Stimulated activated CD8-positive, alpha-beta memory T cell treated with anti-CD3 and anti-CD28 coated beads, Interleukin-2, amount 100 ng/mL, for 1 hour (primary cell): ENCODE data around the gene HIBADH.
"Not testable (repeated sequence)": the region's sequence is repeated elsewhere in the genome, so short reads cannot be mapped to it uniquely, and the experiment has no call there.

Experiments
- DNase-seq, 2 donors: peaks; one replicate each; pipeline ENCODE4 v3.0.0-alpha.2; 2020; ENCODE audit warnings: low read depth in 2 of 2

HIBADH gene

DNA sequence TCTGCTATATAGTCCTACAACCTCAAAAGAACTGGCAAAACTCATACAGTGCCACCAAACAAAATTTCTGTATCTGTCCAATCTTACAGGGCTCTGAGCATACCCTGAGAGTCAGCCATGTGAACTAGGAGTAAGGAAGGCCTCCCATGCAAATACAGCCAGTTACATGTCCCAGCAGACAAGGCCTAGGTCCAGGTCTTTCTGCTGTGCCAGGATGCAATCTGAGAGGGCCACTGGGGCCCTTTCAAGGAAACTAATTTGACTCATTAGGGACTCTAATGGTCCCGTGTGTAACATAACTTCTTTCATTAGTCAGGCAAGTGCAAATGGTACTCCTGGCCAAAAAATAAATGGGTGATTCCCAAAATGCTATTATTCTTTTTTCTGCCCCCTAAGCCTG, 17.9 kb upstream of the HIBADH start:
- DNase-seq = no peak

DNA sequence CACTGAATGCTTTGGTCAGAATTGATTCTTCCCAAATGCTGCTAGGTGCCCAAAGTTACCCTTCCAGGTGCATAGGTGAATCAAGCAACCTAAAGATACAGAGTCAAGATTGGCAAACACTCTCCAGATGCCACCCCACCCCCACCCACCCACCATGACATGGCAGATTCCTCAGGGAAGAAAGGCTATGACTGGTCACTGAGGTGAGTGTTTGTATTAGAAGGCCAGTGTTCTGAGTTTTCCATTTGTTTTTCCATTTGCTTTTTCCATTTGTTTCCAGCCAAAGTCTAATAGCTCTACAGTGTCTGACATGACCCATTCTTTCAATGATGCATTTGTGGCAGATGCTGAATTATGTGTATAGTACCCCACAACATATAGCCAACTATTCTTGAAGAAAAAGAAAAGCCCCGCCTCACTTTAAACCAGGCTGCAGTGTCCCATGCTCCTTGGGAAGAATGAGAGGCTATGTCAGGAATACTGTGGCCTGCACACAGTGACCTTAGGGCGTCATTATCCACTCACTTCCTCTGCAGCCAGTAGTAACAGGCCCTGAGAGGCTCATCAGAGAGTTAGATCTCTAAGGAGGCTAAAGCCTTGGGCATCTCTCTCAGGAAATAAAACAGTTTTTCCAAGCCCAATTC, 16.1 kb upstream of the HIBADH start:
- no peak for DNase-seq

DNA sequence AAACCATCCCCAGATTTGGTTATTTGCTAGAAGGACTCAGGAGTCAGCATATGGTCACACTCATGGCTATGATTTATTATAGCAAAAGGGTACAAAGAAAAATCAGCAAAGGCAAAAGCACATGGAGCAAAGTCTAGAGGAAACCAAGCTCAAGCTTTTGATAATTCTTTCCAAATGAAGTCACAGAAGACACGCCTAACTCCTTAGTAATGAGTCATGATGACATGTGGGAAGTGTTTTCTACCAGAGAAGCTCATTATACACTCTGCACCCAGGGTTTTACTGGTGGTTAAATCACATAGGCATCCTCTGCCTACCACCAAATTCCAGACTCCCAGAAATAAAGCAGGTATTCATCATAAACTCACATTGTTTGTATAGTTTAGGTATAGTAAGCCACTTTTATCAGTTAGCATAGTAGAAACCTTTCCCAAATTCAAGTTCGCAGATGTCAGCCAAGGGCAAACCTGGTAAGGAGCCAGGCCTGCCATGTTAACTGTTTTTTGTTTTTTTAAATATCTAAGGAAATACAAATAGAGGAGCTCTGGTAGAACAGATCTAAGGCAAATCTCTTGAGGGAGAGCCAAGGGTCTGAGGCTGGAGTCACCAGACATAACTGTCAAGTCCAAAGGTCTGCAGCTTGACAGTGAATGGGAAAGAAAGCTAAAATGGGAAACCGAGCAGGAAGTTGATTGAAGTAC, 15.4 kb upstream of the HIBADH start:
- DNase-seq = no peak

DNA sequence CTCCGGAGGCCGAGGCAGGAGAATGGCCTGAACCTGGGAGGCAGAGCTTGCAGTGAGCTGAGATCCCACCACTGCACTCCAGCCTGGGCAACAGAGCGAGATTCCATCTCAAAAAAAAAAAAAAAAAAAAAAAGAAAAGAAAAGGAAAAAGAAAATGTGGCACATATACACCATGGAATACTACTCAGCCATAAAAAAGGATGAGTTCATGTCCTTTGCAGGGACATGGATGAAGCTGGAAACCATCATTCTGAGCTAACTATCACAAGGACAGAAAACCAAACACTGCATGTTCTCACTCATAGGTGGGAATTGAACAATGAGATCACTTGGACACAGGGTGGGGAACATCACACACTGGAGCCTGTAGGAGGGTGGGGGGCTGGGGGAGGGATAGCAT, 11.4 kb upstream of the HIBADH start:
- not testable (repeated sequence) for DNase-seq

DNA sequence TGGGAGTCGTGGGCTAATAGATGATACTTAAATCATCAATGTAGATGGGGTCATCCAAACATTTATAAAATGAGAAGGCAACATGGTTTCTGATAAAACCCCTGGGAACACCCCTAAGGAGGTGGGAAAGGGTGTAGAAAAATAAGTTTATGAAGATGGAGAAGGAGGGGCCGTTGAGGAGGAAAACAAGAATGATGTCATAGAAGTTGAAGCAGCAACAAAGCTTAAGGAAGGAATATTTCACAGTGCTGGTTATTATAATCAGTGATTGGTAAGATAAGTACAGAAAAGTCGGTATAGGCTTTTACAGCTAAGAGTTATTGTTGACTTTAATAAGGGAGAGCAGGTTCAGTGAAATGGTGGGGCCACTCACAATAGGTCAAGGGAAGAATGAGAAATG, 9.0 kb upstream of the HIBADH start:
- no peak for DNase-seq

DNA sequence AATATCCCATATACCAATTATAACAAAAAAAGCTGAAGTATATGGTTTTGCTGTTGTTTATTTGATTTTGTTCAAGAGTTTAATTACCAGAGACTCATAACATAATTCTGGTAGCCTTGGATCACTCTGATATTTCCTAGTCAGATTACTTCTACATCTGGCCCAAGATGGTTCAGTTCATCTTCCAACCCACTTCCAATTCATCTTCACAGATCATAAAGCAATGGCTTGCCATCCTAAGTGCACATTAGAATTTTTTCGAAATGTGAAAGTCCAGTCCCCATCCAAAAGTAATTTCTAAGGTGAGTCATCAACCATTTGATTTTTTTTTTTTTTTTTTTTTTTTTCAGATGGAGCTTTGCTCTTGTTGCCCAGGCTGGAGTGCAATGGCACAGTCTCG, 8.0 kb upstream of the HIBADH start:
- no peak for DNase-seq

DNA sequence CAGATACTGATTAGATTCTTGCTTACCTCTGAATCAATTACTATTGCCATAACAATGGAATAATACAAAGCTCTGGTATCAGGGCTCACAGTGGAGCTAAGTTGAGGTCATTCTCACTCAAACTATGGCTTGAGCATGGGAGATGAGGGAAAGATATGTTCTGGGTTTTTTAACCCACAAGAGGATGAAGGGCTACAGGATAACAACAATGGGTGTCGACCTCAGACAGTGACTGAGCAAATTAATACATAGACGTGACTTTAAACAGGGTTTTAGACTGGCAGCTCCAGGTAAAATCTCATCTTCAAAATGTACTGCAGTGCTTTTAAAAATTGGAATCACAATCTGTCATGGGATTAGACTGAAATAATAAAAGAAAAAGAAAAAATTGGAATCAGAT, 7.5 kb upstream of the HIBADH start:
- no peak for DNase-seq

DNA sequence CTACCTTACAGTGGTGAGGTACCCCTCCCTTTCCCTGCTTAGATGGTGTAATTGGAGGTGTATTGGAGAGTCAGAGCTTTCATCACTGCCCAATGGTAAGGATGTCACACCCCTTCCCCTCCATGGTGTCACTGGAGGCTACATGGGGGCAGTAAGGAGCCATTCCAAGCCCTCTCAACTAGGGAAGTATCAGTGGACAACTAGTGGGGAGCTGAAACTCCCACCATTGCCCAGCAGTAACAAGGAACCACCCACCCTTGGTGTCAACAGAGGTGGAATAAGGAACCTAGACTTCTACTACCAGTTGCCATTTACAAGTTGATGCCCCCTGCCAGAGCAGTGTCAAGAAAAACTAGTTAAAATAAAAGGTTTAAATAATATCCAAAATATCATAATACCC, 2.8 kb upstream of the HIBADH start:
- no peak for DNase-seq

DNA sequence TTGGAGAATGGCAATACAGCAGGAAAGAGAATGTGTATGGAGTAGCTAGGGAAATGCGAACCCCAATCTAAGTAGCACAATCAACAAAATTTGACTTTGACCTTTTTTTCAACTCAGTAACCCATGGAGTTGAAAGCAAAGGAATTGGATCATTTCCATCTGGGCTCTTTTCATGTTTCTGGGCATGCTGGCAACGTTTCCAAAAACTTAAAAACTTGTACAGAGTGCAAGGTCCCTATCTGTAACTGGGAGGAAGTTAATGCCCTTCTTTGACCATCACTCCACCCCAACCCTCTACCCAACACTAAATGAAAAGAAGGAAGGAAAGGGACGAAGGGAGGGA, 1.3 kb upstream of the HIBADH start:
- DNase-seq = no peak

DNA sequence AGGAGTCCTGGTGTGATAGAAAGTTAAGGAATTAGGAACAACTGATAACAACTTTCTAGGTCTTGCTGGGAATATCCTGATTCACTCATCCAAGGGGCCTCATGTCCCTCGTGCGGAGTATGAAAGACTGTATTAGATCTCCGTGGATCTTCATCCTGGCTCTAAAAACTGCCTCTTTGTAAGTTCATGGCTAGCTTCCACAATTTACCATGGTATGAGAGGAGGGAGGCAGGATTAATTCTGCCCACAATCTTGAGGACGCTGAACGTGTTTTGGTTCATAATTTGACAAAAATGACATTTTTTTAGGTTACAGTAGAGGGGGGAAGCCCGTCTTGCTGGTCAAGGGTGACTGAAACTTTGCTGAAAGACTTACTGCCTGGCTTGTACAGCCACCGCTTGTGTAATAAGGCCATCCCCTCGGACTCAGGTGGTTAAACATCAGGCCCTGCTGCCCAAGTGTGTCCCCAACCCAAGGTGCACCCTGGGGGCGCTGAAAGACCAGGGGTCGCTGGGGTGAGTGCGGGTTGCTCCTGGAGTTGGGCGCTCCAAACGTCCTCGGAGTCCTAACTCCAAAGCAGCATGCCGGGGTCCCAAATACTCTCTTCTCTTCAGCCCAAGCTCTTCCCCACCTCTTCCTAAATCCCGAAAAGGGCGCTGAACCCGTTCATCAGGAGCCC, 733 bp downstream of the HIBADH start:
- DNase-seq = peak in 1 of 2 donors; percentile 8

DNA sequence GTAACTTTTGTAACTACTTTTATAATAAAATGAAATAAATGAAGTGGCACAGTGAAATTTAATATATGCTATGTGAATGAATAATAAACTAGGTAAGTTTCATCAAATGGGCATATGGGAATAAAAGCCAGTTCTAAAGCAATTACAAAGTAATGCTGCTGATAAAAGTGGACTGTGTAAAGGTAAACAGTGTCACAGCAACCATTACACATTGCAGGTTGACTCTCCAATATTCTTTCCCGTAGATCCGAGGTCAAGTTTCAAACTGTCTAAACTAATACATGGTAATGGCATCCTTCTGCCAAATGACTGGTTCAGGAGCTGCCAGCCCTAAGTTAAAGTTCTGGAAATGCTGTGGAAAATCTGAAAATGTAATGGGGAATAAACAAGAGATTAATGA, 6.0 kb downstream of the HIBADH start:
- no peak for DNase-seq

DNA sequence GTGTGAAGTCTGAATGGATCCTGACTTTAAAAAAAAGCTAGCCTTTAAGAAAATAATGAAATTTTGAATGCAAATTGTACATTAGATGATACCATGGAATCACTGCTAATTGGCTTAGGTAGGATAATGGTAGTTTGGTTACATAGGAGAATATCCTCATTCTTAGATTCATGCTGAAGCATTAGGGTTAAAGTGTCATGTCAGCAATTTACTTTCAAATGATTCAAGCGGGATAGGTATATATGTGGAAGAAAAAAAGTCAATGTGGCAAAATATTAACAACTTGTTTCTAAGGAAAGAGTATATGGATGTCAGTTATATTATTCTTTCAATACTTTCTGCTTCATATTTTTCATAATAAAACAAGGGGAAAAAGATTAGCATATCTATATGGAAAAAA, 7.5 kb downstream of the HIBADH start:
- DNase-seq = no peak

DNA sequence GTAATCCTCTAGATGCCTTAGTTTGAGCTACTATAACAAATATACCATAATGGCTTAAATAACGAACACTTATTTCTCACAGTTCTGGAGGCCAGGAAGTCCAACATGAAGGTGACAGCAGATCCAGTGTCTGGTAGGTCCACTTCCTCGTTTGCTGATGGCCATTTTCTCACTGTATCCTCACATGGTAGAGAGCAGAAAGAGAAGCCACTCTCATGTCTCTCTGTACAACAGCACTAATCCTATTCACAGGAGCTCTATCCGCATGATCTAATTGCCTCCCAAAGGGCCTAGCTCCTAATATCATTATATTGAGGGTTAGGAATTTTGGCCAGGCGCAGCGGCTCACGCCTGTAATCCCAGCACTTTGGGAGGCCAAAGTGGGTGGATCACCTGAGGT, 10.2 kb downstream of the HIBADH start:
- DNase-seq = no peak

DNA sequence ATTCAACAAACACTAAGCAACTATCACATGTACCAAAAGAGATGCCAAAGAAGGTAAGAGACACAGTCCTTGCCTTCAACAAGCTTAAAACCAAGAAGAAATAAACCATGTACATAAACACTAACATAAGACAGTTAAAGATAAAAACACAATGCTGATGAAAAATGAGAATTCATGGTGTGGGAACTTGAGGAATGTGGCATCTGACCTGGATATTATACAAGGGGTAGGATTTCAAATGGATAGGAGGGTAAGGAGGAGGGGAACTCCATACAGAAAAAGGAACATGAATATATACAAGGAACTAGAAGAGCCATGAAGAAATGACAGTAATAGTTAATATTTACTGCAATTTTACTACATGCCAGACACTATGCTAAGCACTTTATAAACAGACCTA, 11.0 kb downstream of the HIBADH start:
- DNase-seq = no peak

DNA sequence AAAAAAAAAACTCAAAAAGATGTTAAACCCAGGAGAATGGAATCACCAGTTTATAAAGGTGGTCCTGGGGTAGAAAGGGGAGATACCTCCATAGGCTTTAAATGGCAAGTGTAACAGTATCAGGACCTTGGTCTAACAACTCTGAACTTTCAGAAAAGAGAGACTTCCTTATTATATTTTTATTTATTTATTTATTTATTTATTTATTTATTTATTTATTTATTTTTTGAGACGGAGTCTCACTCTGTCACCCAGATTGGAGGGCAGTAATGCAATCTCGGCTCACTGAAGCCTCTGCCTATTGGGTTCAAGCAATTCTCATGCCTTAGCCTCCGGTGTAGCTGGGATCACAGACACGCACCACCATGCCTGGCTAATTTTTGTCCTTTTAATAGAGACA, 12.4 kb downstream of the HIBADH start:
- DNase-seq = no peak

DNA sequence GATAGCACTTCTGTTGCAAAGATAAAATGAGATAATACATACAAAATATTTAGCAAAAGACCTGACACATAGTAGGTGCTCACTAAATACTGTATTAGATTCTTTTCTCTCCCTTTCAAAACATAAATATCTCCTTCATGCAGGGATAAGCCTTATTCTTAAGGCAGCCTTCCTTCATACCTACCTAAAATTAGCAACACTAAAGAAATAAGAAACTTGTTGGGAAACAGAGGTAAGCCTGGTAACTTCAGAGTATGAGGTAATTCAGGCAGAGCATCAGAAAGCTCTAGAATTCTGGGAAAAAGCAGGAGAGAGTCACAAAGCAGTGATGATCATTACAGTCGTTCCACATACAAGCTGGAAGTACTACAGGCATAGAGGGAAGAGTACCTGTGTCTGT, 15.2 kb downstream of the HIBADH start:
- DNase-seq = no peak

DNA sequence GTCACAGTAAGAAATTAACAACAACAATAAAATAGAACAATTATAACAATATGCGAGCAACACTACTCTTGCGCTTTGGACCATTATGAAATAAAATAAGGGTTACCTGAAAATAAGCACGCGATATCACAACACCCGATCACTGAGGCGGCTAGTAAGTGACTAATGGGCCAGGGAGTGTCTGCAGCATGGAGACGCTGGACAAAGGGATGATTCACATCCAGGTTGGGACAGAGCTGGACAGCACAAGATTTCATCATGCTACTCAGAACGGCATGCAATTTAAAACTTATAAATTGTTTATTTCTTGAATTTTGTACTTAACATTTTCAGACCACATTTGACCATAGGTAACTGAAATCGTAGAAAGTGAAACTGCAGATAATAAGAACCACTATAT, 15.6 kb downstream of the HIBADH start:
- no peak for DNase-seq

DNA sequence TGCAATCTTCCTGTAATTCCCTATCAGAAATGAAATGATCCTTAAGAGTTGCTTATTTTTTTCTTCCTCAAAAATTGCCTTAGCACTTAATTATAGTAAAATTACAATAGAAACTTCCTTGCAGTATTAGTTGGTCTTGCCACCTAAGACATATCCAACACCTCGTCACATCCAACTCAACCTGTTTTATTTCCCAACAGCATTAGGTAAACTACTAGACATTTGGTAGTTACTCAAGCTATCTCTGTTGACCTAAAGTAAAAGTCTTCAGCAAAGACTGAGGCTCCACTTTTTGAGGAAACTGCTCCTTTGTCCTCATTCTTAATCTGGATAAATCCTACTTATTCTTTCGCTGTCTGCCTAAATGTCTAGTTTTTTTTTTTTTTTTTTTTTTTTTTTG, 20.4 kb downstream of the HIBADH start:
- no peak for DNase-seq

DNA sequence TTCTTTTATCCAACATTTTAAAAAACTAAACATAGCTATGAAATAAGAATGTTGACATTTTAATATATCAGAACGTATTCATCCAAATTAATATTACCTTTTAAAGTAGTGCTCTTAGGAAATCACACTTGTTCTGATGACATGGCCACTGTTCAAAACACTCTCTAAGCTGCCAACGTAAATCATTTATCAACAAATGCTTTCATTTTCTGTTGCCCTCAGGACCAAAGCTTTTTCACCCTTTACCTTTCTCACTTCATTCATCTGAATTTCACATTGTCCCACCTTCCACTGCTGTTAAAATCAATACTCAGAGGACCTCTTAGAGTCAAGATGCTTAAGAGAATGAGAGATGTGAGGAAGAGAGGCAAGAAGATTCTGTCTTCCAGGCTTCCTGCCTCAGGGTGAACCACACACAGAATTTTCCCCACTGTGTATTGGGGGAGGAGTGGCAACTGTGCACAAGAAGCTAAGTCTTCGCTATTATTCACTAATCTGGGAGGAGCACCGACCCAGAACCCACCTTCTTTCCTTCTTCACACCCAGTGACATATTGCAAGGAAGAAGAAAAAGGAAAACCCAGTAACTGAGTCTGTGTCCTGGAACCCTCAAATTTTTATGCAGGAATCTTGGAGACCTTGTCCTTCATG, 21.0 kb downstream of the HIBADH start:
- DNase-seq = no peak

DNA sequence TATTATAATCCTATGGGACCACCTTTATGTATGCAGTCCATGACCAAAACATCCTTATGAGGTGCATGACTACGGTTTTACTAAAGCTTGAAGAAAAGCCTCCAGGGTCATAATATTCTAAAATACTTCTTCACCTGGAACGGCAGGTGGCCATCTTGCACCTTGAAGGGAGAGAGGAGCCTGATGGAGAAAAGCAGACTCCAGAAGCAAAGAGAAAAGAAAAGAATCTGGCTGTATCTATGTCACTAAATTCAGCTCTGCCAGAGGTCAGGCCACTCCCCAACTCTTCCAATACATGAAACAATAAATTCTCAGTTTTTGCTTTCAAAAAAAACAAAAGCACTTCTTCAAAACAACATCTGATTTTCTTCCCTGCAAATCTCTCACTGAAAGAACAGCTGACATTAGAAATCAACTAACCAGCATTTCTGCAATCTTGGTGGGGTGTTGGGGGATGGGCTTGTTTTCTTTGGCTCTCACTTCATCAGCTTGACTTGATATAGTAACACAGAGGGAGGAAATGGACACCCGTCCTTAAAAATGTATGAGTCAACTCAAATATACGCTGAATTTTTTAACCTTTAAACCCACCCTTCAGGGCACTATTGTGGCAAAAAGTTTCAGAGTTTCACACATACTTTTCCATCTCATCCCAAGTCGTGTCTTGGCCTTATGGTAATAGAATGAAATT, 21.7 kb downstream of the HIBADH start:
- DNase-seq = no peak

DNA sequence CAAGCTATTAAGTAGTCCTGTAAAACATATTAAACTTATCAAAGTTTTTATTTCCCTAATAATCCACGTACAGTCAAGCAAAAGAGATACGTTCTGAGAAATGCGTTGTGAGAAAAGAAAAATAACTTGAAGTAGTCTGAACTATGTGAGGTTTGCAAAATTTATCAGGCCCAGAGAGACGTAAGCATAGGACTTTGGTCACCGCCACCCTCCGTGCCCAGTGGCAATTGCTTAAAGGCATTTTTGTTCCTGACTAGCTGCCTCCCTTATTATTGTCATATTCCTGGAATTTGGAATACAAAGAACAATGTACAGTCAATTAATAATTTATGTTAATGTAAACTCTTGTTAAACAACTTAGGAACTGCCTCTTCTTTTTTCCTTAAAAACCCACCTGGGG, 22.8 kb downstream of the HIBADH start:
- no peak for DNase-seq

DNA sequence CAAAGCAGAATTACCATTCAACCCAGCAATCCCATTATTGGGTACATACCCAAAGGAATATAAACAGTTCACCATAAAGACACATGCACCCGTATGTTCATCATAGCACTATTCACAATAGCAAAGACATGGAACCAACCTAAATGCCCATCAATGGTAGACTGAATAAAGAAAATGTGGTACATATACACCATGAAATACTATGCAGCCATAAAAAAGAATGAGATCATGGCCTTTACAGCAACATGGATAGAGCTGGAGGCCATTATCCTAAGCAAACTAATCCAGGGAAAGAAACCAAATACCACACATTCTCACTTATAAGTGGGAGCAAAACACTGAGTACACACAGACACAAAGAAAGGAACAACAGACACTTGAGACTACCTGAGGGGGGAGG, 23.6 kb downstream of the HIBADH start:
- not testable (repeated sequence) for DNase-seq
